Amniotic epithelial cell (primary cell): Measurements from ENCODE around the gene SLC25A48.

Source experiments
- DNase-seq: peaks from one replicate; pipeline ENCODE4 v3.0.0-alpha.2; 2010; ENCODE audit warnings: low read depth

SLC25A48 gene

DNA sequence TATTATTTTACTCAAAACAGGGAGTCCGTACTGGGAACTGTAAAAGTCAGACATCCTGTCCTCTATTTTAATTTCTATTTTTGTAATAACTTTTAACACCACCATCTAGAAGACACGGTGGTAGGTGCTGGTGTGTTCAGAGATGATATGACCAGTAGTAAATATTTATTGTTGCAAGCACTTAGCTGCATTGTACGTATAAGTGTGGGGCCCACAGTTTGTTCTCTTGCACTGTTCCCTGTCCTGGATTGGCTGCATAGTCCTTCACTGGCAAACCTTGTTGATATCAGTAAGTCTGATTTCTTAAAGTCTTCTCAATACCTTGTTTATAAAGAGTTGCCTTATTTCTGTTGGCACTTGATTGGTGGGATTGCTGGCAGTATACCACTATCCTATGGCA is 85.7 kb downstream of the SLC25A48 start:
- DNase-seq, result no peak

- DNase-seq, result peak; percentile 68
These were observed 86.9 kb downstream of the SLC25A48 start for GRCh38 chr5:135921388-135921787.

- no peak for DNase-seq
These were observed 95.8 kb downstream of the SLC25A48 start for GRCh38 chr5:135930029-135930948.

DNA sequence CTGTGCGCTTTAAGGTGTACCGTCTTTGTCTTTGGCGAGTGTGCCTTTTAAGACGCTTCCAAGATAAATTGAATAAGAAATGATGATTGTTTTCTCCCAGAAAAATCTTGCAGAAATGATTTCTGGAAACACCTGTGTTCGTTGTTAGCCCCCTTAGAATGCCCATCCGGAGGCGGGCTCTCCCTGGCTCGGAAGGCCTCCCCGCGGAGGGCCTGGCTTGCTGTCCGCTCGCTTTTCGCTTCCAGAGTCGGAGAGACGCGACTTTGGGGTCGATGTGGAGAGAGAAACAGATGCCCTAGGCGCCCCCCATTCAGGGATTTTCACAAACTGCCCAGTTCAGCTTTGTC is 96.5 kb downstream of the SLC25A48 start:
- DNase-seq, result no peak

- DNase-seq, result peak; percentile 40
These were observed 100.5 kb downstream of the SLC25A48 start for GRCh38 chr5:135934939-135935338.

DNA sequence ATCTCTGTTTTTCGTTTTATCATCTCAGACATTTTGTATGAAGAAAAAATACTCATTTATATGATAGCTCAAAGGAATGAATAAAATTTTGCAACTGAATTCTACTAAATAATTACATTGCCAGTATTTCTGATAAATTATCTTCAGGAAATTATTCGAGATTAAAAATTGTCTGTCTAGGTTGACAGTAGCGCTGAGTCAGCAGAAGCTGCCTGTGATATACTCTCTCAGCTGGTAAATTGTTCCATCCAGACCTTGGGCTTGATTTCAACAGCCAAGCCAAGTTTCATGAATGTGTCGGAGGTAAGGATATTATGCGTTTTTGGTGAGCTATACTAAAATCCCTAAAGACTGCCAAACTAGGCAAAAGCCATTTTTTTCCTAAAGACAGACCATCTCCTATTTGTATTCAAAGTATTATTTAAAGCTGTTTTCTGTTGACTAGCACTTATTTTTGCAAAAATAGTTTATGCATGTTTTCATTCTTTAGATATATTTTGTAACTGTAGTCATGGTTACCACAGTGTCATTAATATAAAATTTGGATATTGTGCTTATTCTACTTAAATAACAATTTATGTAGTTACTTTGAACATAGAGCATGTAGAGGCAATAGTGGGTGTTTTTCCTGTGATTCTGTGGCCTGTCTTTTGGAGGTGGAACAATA is 102.9 kb downstream of the SLC25A48 start:
- DNase-seq, result no peak
